ENCODE measurements around the gene C1RL.

Gene C1RL

GRCh38 chr12:7076493-7076892 lies 32.5 kb downstream of the C1RL start:
- no peak overlapping the region for H3K4me3 Mint-ChIP-seq
- H3K9me3 Mint-ChIP-seq: no peaks in the 10 kb centered on the region
- H3K36me3 Mint-ChIP-seq (ENCODE audit: low read depth): no peaks in the 10 kb centered on the region
- H3K4me1 Mint-ChIP-seq (ENCODE audit: low read depth): no peaks in the 10 kb centered on the region
- H3K27me3 Mint-ChIP-seq: peaks cover 3% of the 10 kb centered on the region
- no peak overlapping the region for H3K27ac Mint-ChIP-seq
- DNase-seq: no peak

GRCh38 chr12:7075939-7076338 lies 33.1 kb downstream of the C1RL start:
- H3K9me3 Mint-ChIP-seq: no peaks in the 10 kb centered on the region
- no peak for DNase-seq
- H3K4me3 Mint-ChIP-seq: no peak overlapping the region
- peaks cover 3% of the 10 kb centered on the region for H3K27me3 Mint-ChIP-seq
- no peaks in the 10 kb centered on the region for H3K4me1 Mint-ChIP-seq (ENCODE audit: low read depth)
- H3K27ac Mint-ChIP-seq: no peak overlapping the region
- H3K36me3 Mint-ChIP-seq (ENCODE audit: low read depth): no peaks in the 10 kb centered on the region

GRCh38 chr12:7075518-7075917 lies 33.5 kb downstream of the C1RL start:
- no peak for DNase-seq
- no peak overlapping the region for H3K27ac Mint-ChIP-seq
- H3K9me3 Mint-ChIP-seq: no peaks in the 10 kb centered on the region
- peaks cover 3% of the 10 kb centered on the region for H3K27me3 Mint-ChIP-seq
- H3K4me1 Mint-ChIP-seq (ENCODE audit: low read depth): no peaks in the 10 kb centered on the region
- H3K36me3 Mint-ChIP-seq (ENCODE audit: low read depth): no peaks in the 10 kb centered on the region
- H3K4me3 Mint-ChIP-seq: no peak overlapping the region

GRCh38 chr12:7073946-7074345 lies 35.1 kb downstream of the C1RL start:
- peaks cover 3% of the 10 kb centered on the region for H3K27me3 Mint-ChIP-seq
- no peaks in the 10 kb centered on the region for H3K36me3 Mint-ChIP-seq (ENCODE audit: low read depth)
- H3K27ac Mint-ChIP-seq: no peak overlapping the region
- DNase-seq: no peak
- no peaks in the 10 kb centered on the region for H3K4me1 Mint-ChIP-seq (ENCODE audit: low read depth)
- no peaks in the 10 kb centered on the region for H3K9me3 Mint-ChIP-seq
- H3K4me3 Mint-ChIP-seq: no peak overlapping the region

- Mint-ChIP-seq H3K9me3 (no peaks in the 10 kb centered on the region), H3K4me3 (no peak overlapping the region), H3K4me1 (ENCODE audit: low read depth) (no peaks in the 10 kb centered on the region), H3K27ac (no peak overlapping the region), H3K36me3 (ENCODE audit: low read depth) (no peaks in the 10 kb centered on the region), H3K27me3 (peaks cover 3% of the 10 kb centered on the region)
- no peak for DNase-seq
Observed at GRCh38 chr12:7072554-7072953, 36.5 kb downstream of the C1RL start.

- H3K9me3 Mint-ChIP-seq: no peaks in the 10 kb centered on the region
- H3K36me3 Mint-ChIP-seq (ENCODE audit: low read depth): no peaks in the 10 kb centered on the region
- H3K27ac Mint-ChIP-seq: no peak overlapping the region
- H3K4me1 Mint-ChIP-seq (ENCODE audit: low read depth): no peaks in the 10 kb centered on the region
- H3K4me3 Mint-ChIP-seq: no peak overlapping the region
- DNase-seq: no peak
- H3K27me3 Mint-ChIP-seq: peaks cover 3% of the 10 kb centered on the region
Observed at GRCh38 chr12:7072035-7072434, 37.0 kb downstream of the C1RL start.

- Mint-ChIP-seq H3K27me3 (peaks cover 3% of the 10 kb centered on the region), H3K36me3 (ENCODE audit: low read depth) (no peaks in the 10 kb centered on the region), H3K27ac (no peak overlapping the region), H3K4me3 (no peak overlapping the region), H3K4me1 (ENCODE audit: low read depth) (no peaks in the 10 kb centered on the region), H3K9me3 (no peaks in the 10 kb centered on the region)
- DNase-seq: no peak
Observed at GRCh38 chr12:7069386-7069785, 39.6 kb downstream of the C1RL start.

- Mint-ChIP-seq H3K9me3 (no peaks in the 10 kb centered on the region), H3K4me3 (no peak overlapping the region), H3K27ac (no peak overlapping the region), H3K4me1 (ENCODE audit: low read depth) (no peaks in the 10 kb centered on the region), H3K27me3 (peaks cover 3% of the 10 kb centered on the region), H3K36me3 (ENCODE audit: low read depth) (no peaks in the 10 kb centered on the region)
- DNase-seq: no peak
Observed at GRCh38 chr12:7068994-7069346, 40.0 kb downstream of the C1RL start.

- DNase-seq: no peak
- H3K27ac Mint-ChIP-seq: no peak overlapping the region
- no peak overlapping the region for H3K4me3 Mint-ChIP-seq
- H3K9me3 Mint-ChIP-seq: no peaks in the 10 kb centered on the region
- H3K27me3 Mint-ChIP-seq: peaks cover 3% of the 10 kb centered on the region
- H3K4me1 Mint-ChIP-seq (ENCODE audit: low read depth): no peaks in the 10 kb centered on the region
- no peaks in the 10 kb centered on the region for H3K36me3 Mint-ChIP-seq (ENCODE audit: low read depth)
Observed at GRCh38 chr12:7068240-7068993, 40.6 kb downstream of the C1RL start.

GRCh38 chr12:7067096-7067495 lies 41.9 kb downstream of the C1RL start:
- Mint-ChIP-seq H3K27ac (no peak overlapping the region), H3K27me3 (no peaks in the 10 kb centered on the region), H3K4me3 (no peak overlapping the region), H3K36me3 (ENCODE audit: low read depth) (no peaks in the 10 kb centered on the region), H3K4me1 (ENCODE audit: low read depth) (no peaks in the 10 kb centered on the region), H3K9me3 (no peaks in the 10 kb centered on the region)
- DNase-seq: no peak

GRCh38 chr12:7066596-7066995 lies 42.4 kb downstream of the C1RL start:
- Mint-ChIP-seq H3K27me3 (no peaks in the 10 kb centered on the region), H3K4me3 (no peak overlapping the region), H3K4me1 (ENCODE audit: low read depth) (no peaks in the 10 kb centered on the region), H3K27ac (no peak overlapping the region), H3K36me3 (ENCODE audit: low read depth) (no peaks in the 10 kb centered on the region), H3K9me3 (no peaks in the 10 kb centered on the region)
- no peak for DNase-seq

- Mint-ChIP-seq H3K9me3 (no peaks in the 10 kb centered on the region), H3K27me3 (peaks cover 10% of the 10 kb centered on the region), H3K27ac (no peak overlapping the region), H3K4me3 (no peak overlapping the region), H3K4me1 (ENCODE audit: low read depth) (no peaks in the 10 kb centered on the region), H3K36me3 (ENCODE audit: low read depth) (no peaks in the 10 kb centered on the region)
- no peak for DNase-seq
Observed at GRCh38 chr12:7065073-7065623, 43.9 kb downstream of the C1RL start.

GRCh38 chr12:7064516-7064915 lies 44.5 kb downstream of the C1RL start:
- Mint-ChIP-seq H3K27me3 (peaks cover 16% of the 10 kb centered on the region), H3K9me3 (no peaks in the 10 kb centered on the region), H3K27ac (no peak overlapping the region), H3K36me3 (ENCODE audit: low read depth) (no peaks in the 10 kb centered on the region), H3K4me3 (no peak overlapping the region), H3K4me1 (ENCODE audit: low read depth) (no peaks in the 10 kb centered on the region)
- no peak for DNase-seq

GRCh38 chr12:7061596-7061995 lies 47.4 kb downstream of the C1RL start:
- H3K4me1 Mint-ChIP-seq (ENCODE audit: low read depth): no peaks in the 10 kb centered on the region
- H3K36me3 Mint-ChIP-seq (ENCODE audit: low read depth): no peaks in the 10 kb centered on the region
- no peak overlapping the region for H3K4me3 Mint-ChIP-seq
- H3K27ac Mint-ChIP-seq: no peak overlapping the region
- no peaks in the 10 kb centered on the region for H3K9me3 Mint-ChIP-seq
- peaks cover 28% of the 10 kb centered on the region for H3K27me3 Mint-ChIP-seq
- DNase-seq: no peak

- Mint-ChIP-seq H3K36me3 (ENCODE audit: low read depth) (no peaks in the 10 kb centered on the region), H3K4me1 (ENCODE audit: low read depth) (no peaks in the 10 kb centered on the region), H3K27ac (no peak overlapping the region)
Observed at GRCh38 chr12:7061138-7061537, 47.9 kb downstream of the C1RL start.

More at GRCh38 chr12:7061138-7061537, 47.9 kb downstream of the C1RL start:
- Mint-ChIP-seq H3K27me3 (peaks cover 32% of the 10 kb centered on the region), H3K4me3 (no peak overlapping the region), H3K9me3 (no peaks in the 10 kb centered on the region)
- no peak for DNase-seq

All from activated T-cell treated with anti-CD3 and anti-CD28 coated beads, Interleukin-2, amount 50 U/mL, for 24 hours (primary cell).